Measurements from ENCODE around the gene NT5C3B. TPM values are rescaled to one million over a fixed set of nuclear protein-coding genes. Genes with fewer than 3 reads are reported as not detected.
"Not testable (repeated sequence)": the region's sequence is repeated elsewhere in the genome, so short reads cannot be mapped to it uniquely, and the experiment has no call there.

Gene NT5C3B
- 10 to 100 TPM; 51.2 to 70.3 TPM for total RNA-seq

DNA sequence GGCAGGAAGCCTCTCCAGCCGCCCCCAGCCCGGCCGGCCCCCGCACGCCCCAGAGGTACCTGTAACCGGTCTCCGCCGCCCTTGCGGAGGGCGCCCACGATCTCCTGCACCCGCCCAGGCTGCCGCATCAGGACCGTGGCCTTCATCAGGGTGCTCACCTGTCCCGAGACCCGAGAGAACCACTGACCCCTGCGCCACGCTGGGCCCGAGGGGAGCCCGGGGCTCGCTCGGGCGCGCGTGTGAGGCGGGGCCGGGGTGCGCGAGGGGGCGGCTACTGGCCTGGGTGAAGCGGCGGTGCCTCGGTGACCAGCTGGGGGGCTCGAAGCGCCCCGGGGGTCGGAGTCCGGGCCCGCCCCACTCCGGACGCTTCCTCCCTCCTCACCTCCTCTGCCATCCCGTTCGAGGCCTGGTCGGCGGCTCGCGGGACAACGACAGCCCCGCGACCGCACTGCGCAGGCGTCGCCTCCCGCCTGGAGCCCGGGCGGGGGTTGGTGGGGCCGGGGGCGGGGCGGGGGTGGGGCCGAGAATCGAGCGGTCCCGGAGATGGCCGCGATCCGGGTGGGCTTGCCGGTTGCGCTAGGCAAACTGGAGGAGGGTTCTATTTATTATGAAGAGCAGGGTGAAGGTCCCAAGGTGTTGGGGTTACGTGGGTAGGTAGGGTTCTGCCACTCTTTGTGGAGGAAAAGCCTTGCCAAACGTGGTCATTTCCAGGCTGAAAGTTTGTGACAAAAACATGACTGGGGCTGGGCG is at the start of gene NT5C3B:
TSS of gene NT5C3B (minus strand) at position 433 of the 750 bp plus-strand sequence. CDS start at position 394, 39 bp downstream.
- Mint-ChIP-seq H3K27ac (peak within 1 kb of the TSS; percentile 77), H3K4me1 (peaks cover 6% of the 10 kb centered on the region), H3K36me3 (ENCODE audit: low read depth) (peaks cover 34% of the 10 kb centered on the region), H3K9me3 (no peaks in the 10 kb centered on the region), H3K27me3 (no peaks in the 10 kb centered on the region), H3K4me3 (peak within 1 kb of the TSS; percentile 81)
- peak; percentile 86 for ATAC-seq (replicated peaks)

DNA sequence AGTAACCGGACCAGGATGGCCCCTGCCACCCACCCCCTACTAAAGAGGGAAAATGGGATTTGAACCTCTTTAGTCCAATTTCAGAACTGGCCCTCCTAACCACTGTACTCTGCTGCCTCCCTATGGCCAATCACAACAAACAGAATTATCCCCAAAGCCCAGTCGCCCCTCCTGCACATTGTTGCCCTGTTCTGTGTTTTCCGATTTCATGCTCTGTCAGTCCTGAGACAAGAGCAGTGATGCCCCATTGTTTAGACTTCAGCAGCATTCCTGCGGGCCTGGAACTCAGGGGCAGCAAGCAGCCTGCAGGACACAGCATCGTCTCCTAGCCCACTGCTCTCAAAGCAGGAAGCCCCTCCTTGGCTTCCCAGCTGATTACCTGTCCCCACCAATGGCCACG is 49.7 kb upstream of the NT5C3B start:
- Mint-ChIP-seq H3K36me3 (ENCODE audit: low read depth) (peaks cover 93% of the 10 kb centered on the region), H3K27me3 (no peaks in the 10 kb centered on the region)

DNA sequence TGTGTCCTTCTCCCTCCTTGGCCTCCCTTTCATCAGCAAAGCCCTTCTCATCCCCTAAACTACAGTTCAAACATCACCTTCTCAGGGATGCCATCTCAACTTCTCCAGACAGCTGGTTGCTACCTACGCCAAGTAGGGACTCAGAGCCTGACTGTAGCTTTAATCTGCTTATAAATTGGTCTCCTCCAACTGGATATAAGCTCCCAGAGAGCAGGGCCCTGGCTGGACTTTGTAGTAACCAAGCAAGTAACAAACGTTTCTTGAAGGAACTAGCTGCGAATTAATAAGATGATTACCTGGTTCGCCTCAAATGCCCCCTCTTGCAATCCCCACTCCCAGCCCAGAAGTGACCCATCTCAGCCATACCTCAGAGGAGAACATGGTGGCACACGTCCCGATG is 46.7 kb upstream of the NT5C3B start:
- Mint-ChIP-seq H3K4me1 (no peaks in the 10 kb centered on the region), H3K27me3 (no peaks in the 10 kb centered on the region), H3K36me3 (ENCODE audit: low read depth) (peaks cover 98% of the 10 kb centered on the region), H3K9me3 (no peaks in the 10 kb centered on the region), H3K27ac (peak overlapping the region; percentile 35), H3K4me3 (no peak overlapping the region)
- no peak for ATAC-seq (replicated peaks)

More for the DNA sequence above, 49.7 kb upstream of the NT5C3B start:
- ATAC-seq (replicated peaks) = no peak
- Mint-ChIP-seq H3K4me1 (no peaks in the 10 kb centered on the region), H3K27ac (peak overlapping the region; percentile 39), H3K9me3 (no peaks in the 10 kb centered on the region), H3K4me3 (no peak overlapping the region)

DNA sequence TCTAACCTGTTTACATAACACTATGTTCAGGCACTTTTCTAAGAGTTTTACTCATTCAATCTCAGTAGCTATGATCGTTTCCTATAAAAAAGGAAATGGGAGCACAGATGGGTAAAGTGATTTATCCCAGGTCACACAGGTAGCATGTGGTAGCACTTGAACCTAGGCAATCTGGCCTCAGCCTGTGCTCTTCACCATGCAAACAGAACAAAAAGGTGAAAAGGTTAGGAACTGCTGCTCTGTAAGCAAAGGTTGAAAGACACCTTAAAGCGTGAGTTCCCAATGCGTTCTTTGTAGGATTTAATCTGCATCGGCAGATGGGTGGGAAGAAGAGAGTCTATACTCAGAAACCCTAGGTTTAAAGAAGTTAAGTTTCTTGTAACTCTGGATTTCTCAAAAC is 44.1 kb upstream of the NT5C3B start:
- no peak overlapping the region for H3K4me3 Mint-ChIP-seq

DNA sequence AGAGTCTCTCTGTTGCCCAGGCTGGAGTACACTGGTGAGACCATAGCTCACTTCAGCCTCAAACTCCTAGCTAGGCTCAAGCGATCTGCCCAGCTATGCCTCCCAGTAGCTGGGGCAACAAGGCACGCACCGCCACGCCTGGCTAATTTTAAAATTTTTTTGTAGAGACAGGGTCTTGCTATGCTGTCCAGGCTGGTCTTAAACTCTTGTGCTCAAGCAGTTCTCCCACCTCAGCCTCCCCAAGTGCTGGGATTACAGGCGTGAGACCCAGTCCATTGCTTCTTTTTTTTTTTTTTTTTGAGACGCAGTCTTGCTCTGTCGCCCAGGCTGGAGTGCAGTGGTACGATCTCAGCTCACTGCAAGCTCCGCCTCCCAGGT is 38.2 kb upstream of the NT5C3B start:
- H3K9me3 Mint-ChIP-seq; H3K27me3 Mint-ChIP-seq; H3K4me1 Mint-ChIP-seq; H3K4me3 Mint-ChIP-seq; H3K27ac Mint-ChIP-seq; ATAC-seq (replicated peaks): not testable (repeated sequence)
- peaks cover 91% of the 10 kb centered on the region for H3K36me3 Mint-ChIP-seq (ENCODE audit: low read depth)

More for the DNA sequence above, 44.1 kb upstream of the NT5C3B start:
- Mint-ChIP-seq H3K27ac (no peak overlapping the region), H3K9me3 (no peaks in the 10 kb centered on the region), H3K4me1 (no peaks in the 10 kb centered on the region), H3K27me3 (no peaks in the 10 kb centered on the region), H3K36me3 (ENCODE audit: low read depth) (peaks cover 93% of the 10 kb centered on the region)
- no peak for ATAC-seq (replicated peaks)

DNA sequence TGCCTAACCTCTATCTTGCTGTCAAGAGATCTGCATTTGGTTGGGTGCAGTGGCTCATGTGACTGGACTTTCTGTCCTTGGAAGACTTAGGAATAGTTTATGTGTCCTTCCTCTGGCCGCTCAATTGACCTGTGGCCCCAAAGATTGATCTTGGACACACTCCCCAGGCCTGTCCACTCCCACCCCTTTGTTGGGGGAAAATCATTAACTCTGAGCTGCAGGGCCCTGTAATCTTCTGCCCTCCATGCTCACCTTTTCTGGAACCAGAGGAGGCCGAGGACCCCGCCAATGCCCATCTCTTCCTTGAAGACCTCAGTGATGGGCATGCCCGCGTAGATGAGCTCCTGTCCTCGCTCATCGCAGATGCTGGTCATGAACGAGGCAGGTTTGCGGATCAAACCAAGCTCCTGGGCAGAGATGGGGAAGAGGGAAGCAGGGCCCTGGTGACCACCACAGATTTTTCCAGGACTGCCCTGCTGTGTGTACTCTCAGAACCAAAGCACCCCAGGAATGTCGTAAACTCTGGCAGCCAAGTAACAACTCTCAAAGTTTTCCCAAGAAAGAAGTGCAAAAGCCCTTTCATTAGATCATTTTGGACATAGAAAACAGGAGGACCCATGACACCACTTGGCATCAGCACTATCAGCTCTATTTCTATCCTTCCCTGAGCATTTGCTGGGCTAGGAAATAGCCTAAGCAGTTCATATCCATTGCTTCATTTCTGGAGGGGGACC is 37.7 kb upstream of the NT5C3B start:
- Mint-ChIP-seq H3K4me3 (no peak overlapping the region), H3K27me3 (no peaks in the 10 kb centered on the region), H3K27ac (no peak overlapping the region), H3K9me3 (no peaks in the 10 kb centered on the region), H3K4me1 (peaks cover 5% of the 10 kb centered on the region), H3K36me3 (ENCODE audit: low read depth) (peaks cover 91% of the 10 kb centered on the region)
- ATAC-seq (replicated peaks) = no peak

DNA sequence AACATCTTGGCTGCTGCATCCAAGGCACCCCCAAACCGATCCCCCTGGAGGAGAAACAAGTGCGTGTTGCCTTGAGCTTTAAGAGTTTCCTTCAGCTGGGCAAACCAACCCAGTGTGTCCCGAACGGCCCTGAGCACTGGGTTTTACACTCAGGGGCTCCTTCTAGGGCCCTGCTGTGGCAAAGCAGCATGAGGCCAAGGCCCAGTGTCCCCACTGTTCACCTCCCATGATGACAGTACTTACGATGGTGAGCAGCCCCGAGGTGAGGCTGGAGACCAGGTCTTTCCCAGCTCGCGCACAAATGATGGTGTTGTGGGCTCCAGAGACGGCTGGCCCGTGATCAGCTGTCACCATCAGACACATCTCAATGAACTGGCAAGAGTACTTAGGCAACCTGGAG is 35.8 kb upstream of the NT5C3B start:
- no peak for ATAC-seq (replicated peaks)
- H3K4me3 Mint-ChIP-seq = no peak overlapping the region
- no peak overlapping the region for H3K27ac Mint-ChIP-seq
- H3K4me1 Mint-ChIP-seq = peaks cover 10% of the 10 kb centered on the region
- H3K27me3 Mint-ChIP-seq = no peaks in the 10 kb centered on the region
- peaks cover 91% of the 10 kb centered on the region for H3K36me3 Mint-ChIP-seq (ENCODE audit: low read depth)
- no peaks in the 10 kb centered on the region for H3K9me3 Mint-ChIP-seq

GRCh38 chr17:41870627-41871026 is 34.6 kb upstream of the NT5C3B start:
- H3K36me3 Mint-ChIP-seq (ENCODE audit: low read depth) = peaks cover 87% of the 10 kb centered on the region
- no peaks in the 10 kb centered on the region for H3K9me3 Mint-ChIP-seq
- no peaks in the 10 kb centered on the region for H3K27me3 Mint-ChIP-seq
- no peak overlapping the region for H3K27ac Mint-ChIP-seq
- H3K4me3 Mint-ChIP-seq = no peak overlapping the region
- peaks cover 10% of the 10 kb centered on the region for H3K4me1 Mint-ChIP-seq
- no peak for ATAC-seq (replicated peaks)

GRCh38 chr17:41870097-41870496 is 34.1 kb upstream of the NT5C3B start:
- Mint-ChIP-seq H3K9me3 (no peaks in the 10 kb centered on the region), H3K4me3 (no peak overlapping the region), H3K4me1 (peaks cover 10% of the 10 kb centered on the region), H3K27ac (peak overlapping the region; percentile 77), H3K27me3 (no peaks in the 10 kb centered on the region), H3K36me3 (ENCODE audit: low read depth) (peaks cover 85% of the 10 kb centered on the region)
- ATAC-seq (replicated peaks) = no peak

GRCh38 chr17:41869426-41869825 is 33.4 kb upstream of the NT5C3B start:
- Mint-ChIP-seq H3K4me1 (peaks cover 10% of the 10 kb centered on the region), H3K36me3 (ENCODE audit: low read depth) (peaks cover 79% of the 10 kb centered on the region)

DNA sequence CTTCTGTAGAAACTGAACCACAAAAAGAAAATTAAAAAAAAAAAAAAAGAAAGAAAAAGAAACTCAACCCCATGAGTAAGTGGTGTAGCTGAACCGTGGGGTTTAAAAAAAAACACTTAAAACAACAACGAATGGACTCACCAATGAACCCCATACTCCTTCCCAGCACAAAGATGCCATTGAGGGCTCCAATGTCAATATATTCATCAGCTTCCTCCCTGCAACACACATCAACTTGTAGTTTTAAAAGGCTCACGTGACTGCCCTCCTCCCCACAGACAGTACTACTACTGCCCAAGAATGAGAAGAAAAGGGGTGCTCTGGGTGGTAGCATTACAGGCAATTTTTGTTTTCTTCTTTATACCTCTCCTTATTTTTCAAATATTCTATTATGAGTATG is 32.5 kb upstream of the NT5C3B start:
- H3K27me3 Mint-ChIP-seq = no peaks in the 10 kb centered on the region
- no peaks in the 10 kb centered on the region for H3K9me3 Mint-ChIP-seq
- ATAC-seq (replicated peaks) = no peak
- peak overlapping the region; percentile 38 for H3K4me3 Mint-ChIP-seq
- peak overlapping the region; percentile 77 for H3K27ac Mint-ChIP-seq
- H3K36me3 Mint-ChIP-seq (ENCODE audit: low read depth) = peaks cover 72% of the 10 kb centered on the region
- peaks cover 10% of the 10 kb centered on the region for H3K4me1 Mint-ChIP-seq

More at GRCh38 chr17:41869426-41869825, 33.4 kb upstream of the NT5C3B start:
- no peak for ATAC-seq (replicated peaks)
- Mint-ChIP-seq H3K4me3 (peak overlapping the region; percentile 38), H3K9me3 (no peaks in the 10 kb centered on the region), H3K27ac (peak overlapping the region; percentile 77), H3K27me3 (no peaks in the 10 kb centered on the region)

GRCh38 chr17:41865596-41865893 is 29.5 kb upstream of the NT5C3B start:
- peak overlapping the region; percentile 52 for H3K27ac Mint-ChIP-seq
- H3K4me3 Mint-ChIP-seq = no peak overlapping the region
- H3K36me3 Mint-ChIP-seq (ENCODE audit: low read depth) = peaks cover 48% of the 10 kb centered on the region
- H3K27me3 Mint-ChIP-seq = no peaks in the 10 kb centered on the region
- peaks cover 18% of the 10 kb centered on the region for H3K4me1 Mint-ChIP-seq
- no peaks in the 10 kb centered on the region for H3K9me3 Mint-ChIP-seq
- peak; percentile 1 for ATAC-seq (replicated peaks)

- no peaks in the 10 kb centered on the region for H3K27me3 Mint-ChIP-seq
- peak within 1 kb of the TSS; percentile 52 for H3K27ac Mint-ChIP-seq
- H3K36me3 Mint-ChIP-seq (ENCODE audit: low read depth) = peaks cover 43% of the 10 kb centered on the region
- H3K4me3 Mint-ChIP-seq = no peak within 1 kb of the TSS
- H3K9me3 Mint-ChIP-seq = no peaks in the 10 kb centered on the region
- peaks cover 19% of the 10 kb centered on the region for H3K4me1 Mint-ChIP-seq
- ATAC-seq (replicated peaks) = peak; percentile 94
Observed at GRCh38 chr17:41864836-41865595, 29.0 kb upstream of the NT5C3B start, which contains the start of gene KLHL11. KLHL11 (minus strand) TSS chr17:41865423; CDS start chr17:41865370, 53 bp downstream.

DNA sequence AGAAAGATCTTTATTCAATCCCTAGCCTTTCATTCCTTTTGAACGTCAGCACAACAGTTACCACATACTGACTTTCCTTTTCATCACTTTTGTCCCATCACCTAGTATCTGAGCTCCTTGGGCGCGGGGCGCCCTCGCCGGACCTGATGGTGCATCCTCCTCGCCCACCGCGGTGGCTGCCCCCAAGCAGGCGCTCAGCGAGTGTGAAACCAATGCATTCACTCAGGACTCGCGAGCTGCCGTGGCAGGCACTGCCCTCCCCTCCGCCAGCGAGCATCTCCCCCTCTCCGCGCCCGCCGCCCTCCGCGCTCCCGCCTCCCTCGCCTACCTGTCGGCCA is 28.4 kb upstream of the NT5C3B start:
- Mint-ChIP-seq H3K9me3 (no peaks in the 10 kb centered on the region), H3K4me3 (no peak overlapping the region), H3K27ac (no peak overlapping the region), H3K36me3 (ENCODE audit: low read depth) (peaks cover 37% of the 10 kb centered on the region), H3K4me1 (peaks cover 19% of the 10 kb centered on the region), H3K27me3 (no peaks in the 10 kb centered on the region)
- no peak for ATAC-seq (replicated peaks)

Measured in activated T-helper 17 cell treated with anti-CD3 and anti-CD28 coated beads, Interleukin-2, amount 50 U/mL, for 72 hours (primary cell).